ENCODE results near the gene TVP23C.
"Not testable (repeated sequence)": the region's sequence is repeated elsewhere in the genome, so short reads cannot be mapped to it uniquely, and the experiment has no call there.

DNA sequence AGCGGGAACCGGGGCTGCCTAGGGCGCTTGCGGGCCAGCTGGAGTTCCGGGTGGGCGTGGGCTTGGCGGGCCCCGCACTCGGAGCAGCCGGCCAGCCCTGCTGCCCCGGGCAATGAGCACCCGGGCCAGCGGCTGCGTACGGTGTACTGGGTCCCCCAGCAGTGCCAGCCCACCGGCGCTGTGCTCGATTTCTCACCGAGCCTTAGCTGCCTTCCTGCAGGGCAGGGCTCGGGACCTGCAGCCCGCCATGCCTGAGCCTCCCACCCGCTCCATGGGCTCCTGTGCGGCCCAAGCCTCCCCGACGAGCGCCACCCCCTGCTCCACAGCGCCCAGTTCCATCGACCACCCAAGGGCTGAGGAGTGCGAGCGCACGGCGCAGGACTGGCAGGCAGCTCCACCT lies 57.6 kb downstream of the TVP23C start:
- TF ChIP-seq, protein P1, sequence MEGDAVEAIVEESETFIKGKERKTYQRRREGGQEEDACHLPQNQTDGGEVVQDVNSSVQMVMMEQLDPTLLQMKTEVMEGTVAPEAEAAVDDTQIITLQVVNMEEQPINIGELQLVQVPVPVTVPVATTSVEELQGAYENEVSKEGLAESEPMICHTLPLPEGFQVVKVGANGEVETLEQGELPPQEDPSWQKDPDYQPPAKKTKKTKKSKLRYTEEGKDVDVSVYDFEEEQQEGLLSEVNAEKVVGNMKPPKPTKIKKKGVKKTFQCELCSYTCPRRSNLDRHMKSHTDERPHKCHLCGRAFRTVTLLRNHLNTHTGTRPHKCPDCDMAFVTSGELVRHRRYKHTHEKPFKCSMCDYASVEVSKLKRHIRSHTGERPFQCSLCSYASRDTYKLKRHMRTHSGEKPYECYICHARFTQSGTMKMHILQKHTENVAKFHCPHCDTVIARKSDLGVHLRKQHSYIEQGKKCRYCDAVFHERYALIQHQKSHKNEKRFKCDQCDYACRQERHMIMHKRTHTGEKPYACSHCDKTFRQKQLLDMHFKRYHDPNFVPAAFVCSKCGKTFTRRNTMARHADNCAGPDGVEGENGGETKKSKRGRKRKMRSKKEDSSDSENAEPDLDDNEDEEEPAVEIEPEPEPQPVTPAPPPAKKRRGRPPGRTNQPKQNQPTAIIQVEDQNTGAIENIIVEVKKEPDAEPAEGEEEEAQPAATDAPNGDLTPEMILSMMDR (IDR thresholded peaks at IDR 0.05) = not testable (repeated sequence)
- not testable (repeated sequence) for TF ChIP-seq POLR2A (IDR thresholded peaks at IDR 0.05)

All from uterus (tissue), 2 donors.